CD8-positive, alpha-beta memory T cell (primary cell): ENCODE measurements around the gene ZNFX1. TPM values are rescaled to one million over a fixed set of nuclear protein-coding genes. Genes with fewer than 3 reads are reported as not detected.
A peak's percentile ranks its signal among the peaks of the same experiment; 100 is the strongest.

Experiments
- CTCF ChIA-PET: fragments of 350-600 bp; sonication (Branson Sonifier 250); formaldehyde crosslinking; loops from one replicate; lab custom pipeline; 2021; ENCODE audit warnings: antibody characterized with exemption; lab: Charles Lee
- POLR2A ChIA-PET: fragments of 350-600 bp; sonication (Branson Sonifier 250); formaldehyde crosslinking; loops from one replicate; lab custom pipeline; 2021; ENCODE audit warnings: antibody characterized with exemption; lab: Charles Lee
- DNase-seq, 5 donors: peaks; one replicate each; pipeline versions ENCODE4 v3.0.0 to v3.0.0-alpha.2; 2020 to 2022; ENCODE audit warnings: mixed read lengths in 1 of 5
- H3K27ac ChIP-seq: one replicate; pipeline ENCODE4 v1.7.0; 2013; ENCODE audit warnings: low read depth, mild to moderate bottlenecking, low read length, moderate library complexity
- H3K27me3 ChIP-seq: 2 replicates; pipeline ENCODE4 v1.7.0; 2013; ENCODE audit warnings: low read length, mild to moderate bottlenecking; ENCODE audit not compliant: insufficient read depth, poor library complexity, severe bottlenecking
- H3K36me3 ChIP-seq: 2 replicates; pipeline ENCODE4 v1.7.0; 2013; ENCODE audit warnings: mild to moderate bottlenecking, low read length, moderate library complexity; ENCODE audit not compliant: insufficient read depth
- H3K4me1 ChIP-seq: 2 replicates; pipeline ENCODE4 v1.7.0; 2013; ENCODE audit warnings: mild to moderate bottlenecking, low read length, moderate library complexity; ENCODE audit not compliant: insufficient read depth
- H3K4me3 ChIP-seq: 2 replicates; pipeline ENCODE4 v1.7.0; 2013; ENCODE audit warnings: mild to moderate bottlenecking, low read length
- H3K9me3 ChIP-seq: 2 replicates; pipeline ENCODE4 v1.7.0; 2013; ENCODE audit warnings: mild to moderate bottlenecking, low read length
- H3K27ac Mint-ChIP-seq, 8 donors: one replicate each; pipeline ENCODE4 v1.8.0; 2020 to 2021; ENCODE audit warnings: mixed read lengths in 8 of 8, mild to moderate bottlenecking in 6 of 8, inconsistent platforms in 3 of 8, moderate library complexity in 3 of 8
- H3K27me3 Mint-ChIP-seq, 2 donors: one replicate each; pipeline ENCODE4 v1.8.0; 2020 to 2021; ENCODE audit warnings: mixed read lengths in 2 of 2, mild to moderate bottlenecking in 1 of 2, moderate library complexity in 1 of 2
- H3K36me3 Mint-ChIP-seq, 3 donors: one replicate each; pipeline ENCODE4 v1.8.0; 2020 to 2021; ENCODE audit warnings: mixed read lengths in 3 of 3, inconsistent platforms in 1 of 3, mild to moderate bottlenecking in 1 of 3
- H3K4me1 Mint-ChIP-seq, 3 donors: one replicate each; pipeline ENCODE4 v1.8.0; 2020 to 2021; ENCODE audit warnings: mixed read lengths in 3 of 3, inconsistent platforms in 1 of 3, mild to moderate bottlenecking in 1 of 3
- H3K4me3 Mint-ChIP-seq, 7 donors: one replicate each; pipeline ENCODE4 v1.8.0; 2020 to 2021; ENCODE audit warnings: mixed read lengths in 7 of 7, mild to moderate bottlenecking in 6 of 7, moderate library complexity in 4 of 7, inconsistent platforms in 2 of 7
- H3K9me3 Mint-ChIP-seq, 5 donors: one replicate each; pipeline ENCODE4 v1.8.0; 2020 to 2022; ENCODE audit warnings: mixed read lengths in 5 of 5, mild to moderate bottlenecking in 3 of 5, moderate library complexity in 2 of 5, inconsistent platforms in 1 of 5
- polyA plus RNA-seq: library from polyadenylated mRNA; unstranded; fragments of 300-500 nt; fragmentation: Illumina TruSeq; gene quantifications from one replicate; pipeline ENCODE4 v1.2.3, GENCODE V29; 2021
- total RNA-seq, 2 experiments: library from RNA; stranded (reverse); gene quantifications; one replicate each; pipeline ENCODE4 v1.2.3, GENCODE V29; 2021

Gene ZNFX1
- total and polyA plus RNA-seq, 3 experiments from 2014 or later, result 55.7 to 75.9 (median 58.9) TPM

- H3K27ac Mint-ChIP-seq, result peak overlapping the region in 1 of 8 donors; percentile 46
- no peak overlapping the region for H3K4me3 Mint-ChIP-seq
- no peak overlapping the region for H3K27ac ChIP-seq
- no peak for DNase-seq
- CTCF ChIA-PET, result interaction anchor here (1.5 kb wide), 1 partner anchor 14 kb away, joined by 4 read pairs; no protein-coding TSS in a partner anchor
- no peaks in the 10 kb centered on the region for H3K27me3 ChIP-seq
- no peaks in the 10 kb centered on the region for H3K4me1 ChIP-seq
- H3K9me3 ChIP-seq, result no peaks in the 10 kb centered on the region
- H3K4me1 Mint-ChIP-seq, result peaks cover 0 to 8% (median 2%) of the 10 kb centered on the region in 3 donors
- peaks cover 52% of the 10 kb centered on the region for H3K36me3 ChIP-seq
- no peaks in the 10 kb centered on the region for H3K27me3 Mint-ChIP-seq
- H3K36me3 Mint-ChIP-seq, result peaks cover 24 to 85% (median 32%) of the 10 kb centered on the region in 3 donors
- no peak overlapping the region for H3K4me3 ChIP-seq
- POLR2A ChIA-PET, result interaction anchor here (0.8 kb wide), 1 partner anchor 31 kb away, joined by 4 read pairs; no protein-coding TSS in a partner anchor
- H3K9me3 Mint-ChIP-seq, result no peaks in the 10 kb centered on the region
Observed at GRCh38 chr20:49231471-49231870, 46.4 kb downstream of the ZNFX1 start.

- POLR2A ChIA-PET, result no interaction called here
- peak overlapping the region in 1 of 8 donors; percentile 5 for H3K27ac Mint-ChIP-seq
- CTCF ChIA-PET, result interaction anchor here (1.2 kb wide), 1 partner anchor 98 kb away, joined by 3 read pairs; no protein-coding TSS in a partner anchor
Observed at GRCh38 chr20:49230561-49231133, 47.2 kb downstream of the ZNFX1 start.

GRCh38 chr20:49230021-49230420 lies 47.8 kb downstream of the ZNFX1 start:
- no peak for DNase-seq
- Histone ChIP-seq H3K27ac (no peak overlapping the region), H3K27me3 (no peaks in the 10 kb centered on the region), H3K9me3 (no peaks in the 10 kb centered on the region), H3K4me3 (no peak overlapping the region), H3K36me3 (peaks cover 55% of the 10 kb centered on the region), H3K4me1 (no peaks in the 10 kb centered on the region)
- H3K4me1 Mint-ChIP-seq, result peaks cover 0 to 10% (median 3%) of the 10 kb centered on the region in 3 donors
- ChIA-PET CTCF (interaction anchor here (1.2 kb wide), 1 partner anchor 97 kb away, joined by 3 read pairs; no protein-coding TSS in a partner anchor), POLR2A (no interaction called here)
- H3K9me3 Mint-ChIP-seq, result no peaks in the 10 kb centered on the region
- H3K27me3 Mint-ChIP-seq, result no peaks in the 10 kb centered on the region
- no peak overlapping the region for H3K4me3 Mint-ChIP-seq
- peaks cover 31 to 86% (median 35%) of the 10 kb centered on the region in 3 donors for H3K36me3 Mint-ChIP-seq
- no peak overlapping the region for H3K27ac Mint-ChIP-seq

More at GRCh38 chr20:49230561-49231133, 47.2 kb downstream of the ZNFX1 start:
- Mint-ChIP-seq H3K4me3 (no peak overlapping the region), H3K36me3 (peaks cover 31 to 86% (median 39%) of the 10 kb centered on the region in 3 donors), H3K27me3 (no peaks in the 10 kb centered on the region), H3K4me1 (peaks cover 0 to 10% (median 2%) of the 10 kb centered on the region in 3 donors), H3K9me3 (no peaks in the 10 kb centered on the region)
- Histone ChIP-seq H3K27me3 (no peaks in the 10 kb centered on the region), H3K36me3 (peaks cover 59% of the 10 kb centered on the region), H3K4me3 (no peak overlapping the region), H3K4me1 (no peaks in the 10 kb centered on the region), H3K27ac (no peak overlapping the region), H3K9me3 (no peaks in the 10 kb centered on the region)
- DNase-seq, result no peak

- Mint-ChIP-seq H3K4me1 (peaks cover 0 to 9% (median 6%) of the 10 kb centered on the region in 3 donors), H3K36me3 (peaks cover 30 to 86% (median 35%) of the 10 kb centered on the region in 3 donors), H3K27me3 (no peaks in the 10 kb centered on the region), H3K4me3 (no peak overlapping the region), H3K27ac (peak overlapping the region in 1 of 8 donors; percentile 17), H3K9me3 (no peaks in the 10 kb centered on the region)
- Histone ChIP-seq H3K4me3 (no peak overlapping the region), H3K27me3 (no peaks in the 10 kb centered on the region), H3K4me1 (no peaks in the 10 kb centered on the region), H3K27ac (no peak overlapping the region), H3K36me3 (peaks cover 56% of the 10 kb centered on the region), H3K9me3 (no peaks in the 10 kb centered on the region)
- POLR2A ChIA-PET, result no interaction called here
- no peak for DNase-seq
- CTCF ChIA-PET, result no interaction called here
Observed at GRCh38 chr20:49229381-49229780, 48.5 kb downstream of the ZNFX1 start.

GRCh38 chr20:49228676-49229075 lies 49.2 kb downstream of the ZNFX1 start:
- Mint-ChIP-seq H3K4me3 (no peak overlapping the region), H3K36me3 (peaks cover 30 to 86% (median 32%) of the 10 kb centered on the region in 3 donors), H3K9me3 (no peaks in the 10 kb centered on the region), H3K27me3 (no peaks in the 10 kb centered on the region), H3K4me1 (peaks cover 0 to 6% (median 6%) of the 10 kb centered on the region in 3 donors), H3K27ac (peak overlapping the region in 1 of 8 donors; percentile 15)
- no peak for DNase-seq
- Histone ChIP-seq H3K27me3 (no peaks in the 10 kb centered on the region), H3K36me3 (peaks cover 58% of the 10 kb centered on the region), H3K4me1 (no peaks in the 10 kb centered on the region), H3K4me3 (no peak overlapping the region), H3K27ac (no peak overlapping the region), H3K9me3 (no peaks in the 10 kb centered on the region)
- POLR2A ChIA-PET, result interaction anchor here (0.6 kb wide), 1 partner anchor 34 kb away, joined by 5 read pairs; no protein-coding TSS in a partner anchor
- CTCF ChIA-PET, result interaction anchor here (0.8 to 1.5 kb wide), 2 partner anchors 18 to 95 kb away, joined by 3 to 4 read pairs; no protein-coding TSS in a partner anchor

- H3K4me3 Mint-ChIP-seq, result peak overlapping the region in 1 of 7 donors; percentile 58
- H3K4me3 ChIP-seq, result no peak overlapping the region
- ChIA-PET CTCF (no interaction called here), POLR2A (no interaction called here)
- no peaks in the 10 kb centered on the region for H3K27me3 ChIP-seq
- peak overlapping the region in 1 of 8 donors; percentile 34 for H3K27ac Mint-ChIP-seq
- H3K9me3 Mint-ChIP-seq, result no peaks in the 10 kb centered on the region
- peaks cover under 1% of the 10 kb centered on the region for H3K4me1 ChIP-seq
- DNase-seq, result no peak
- H3K9me3 ChIP-seq, result no peaks in the 10 kb centered on the region
- peaks cover 6 to 18% (median 8%) of the 10 kb centered on the region in 3 donors for H3K4me1 Mint-ChIP-seq
- peaks cover 50% of the 10 kb centered on the region for H3K36me3 ChIP-seq
- no peak overlapping the region for H3K27ac ChIP-seq
- H3K36me3 Mint-ChIP-seq, result peaks cover 20 to 86% (median 27%) of the 10 kb centered on the region in 3 donors
- H3K27me3 Mint-ChIP-seq, result no peaks in the 10 kb centered on the region
Observed at GRCh38 chr20:49225896-49226295, 52.0 kb downstream of the ZNFX1 start.

GRCh38 chr20:49219924-49220831 lies 57.7 kb downstream of the ZNFX1 start:
- CTCF ChIA-PET, result interaction anchor here (1.2 to 6.4 kb wide), 3 partner anchors 82 to 170 kb away, joined by 3 to 98 read pairs (median 4); no protein-coding TSS in a partner anchor

More at GRCh38 chr20:49219924-49220831, 57.7 kb downstream of the ZNFX1 start:
- Histone ChIP-seq H3K36me3 (peaks cover 24% of the 10 kb centered on the region), H3K4me1 (peaks cover 23% of the 10 kb centered on the region), H3K27ac (peak overlapping the region; percentile 98), H3K27me3 (no peaks in the 10 kb centered on the region), H3K9me3 (no peaks in the 10 kb centered on the region), H3K4me3 (peak overlapping the region; percentile 100)
- H3K9me3 Mint-ChIP-seq, result no peaks in the 10 kb centered on the region
- peaks cover 27 to 44% (median 32%) of the 10 kb centered on the region in 3 donors for H3K4me1 Mint-ChIP-seq
- peaks cover 0 to 2% of the 10 kb centered on the region in 2 donors for H3K27me3 Mint-ChIP-seq
- H3K27ac Mint-ChIP-seq, result peak overlapping the region; percentile 80 to 100 (median 99)
- DNase-seq, result no peak
- POLR2A ChIA-PET, result interaction anchor here (1.6 to 1.7 kb wide), 2 partner anchors 32 to 58 kb away, joined by 6 to 7 read pairs; partner anchors contain the start of genes STAU1 and ZNFX1
- peaks cover 6 to 53% (median 6%) of the 10 kb centered on the region in 3 donors for H3K36me3 Mint-ChIP-seq
- peak overlapping the region; percentile 87 to 99 (median 95) for H3K4me3 Mint-ChIP-seq
